Endothelial cell of hepatic sinusoid (primary cell): ENCODE data around the gene DNHD1.

ENCODE experiments used
- in situ Hi-C: cut with HindIII; loops from 2 replicates; pipeline ENCODE4 v1.10.0; 2017; ENCODE audit warnings: low sequenced_read_pairs

Gene DNHD1

GRCh38 chr11:6497069-6497839 is at the start of gene DNHD1:
Gene DNHD1 (plus strand): TSS chr11:6497280. CDS start chr11:6498216, 936 bp downstream.
- in situ Hi-C loops: no loop called here

GRCh38 chr11:6448574-6448973 is 48.5 kb upstream of the DNHD1 start:
- in situ Hi-C loops: no loop called here

- in situ Hi-C loops: no loop called here
These were observed 44.9 kb upstream of the DNHD1 start for GRCh38 chr11:6452219-6452618.

- in situ Hi-C loops: no loop called here
These were observed 43.9 kb upstream of the DNHD1 start for GRCh38 chr11:6453152-6453551.

- in situ Hi-C loops: no loop called here
These were observed 42.0 kb upstream of the DNHD1 start for GRCh38 chr11:6455070-6455469.

- in situ Hi-C loops: no loop called here
These were observed 40.6 kb upstream of the DNHD1 start for GRCh38 chr11:6456361-6457073.

GRCh38 chr11:6457581-6458320 is 39.3 kb upstream of the DNHD1 start:
- in situ Hi-C loops: no loop called here

GRCh38 chr11:6458352-6459098 is 38.6 kb upstream of the DNHD1 start:
- in situ Hi-C loops: no loop called here

- in situ Hi-C loops: no loop called here
These were observed 38.0 kb upstream of the DNHD1 start for GRCh38 chr11:6459099-6459450.

- in situ Hi-C loops: no loop called here
These were observed 28.2 kb upstream of the DNHD1 start for GRCh38 chr11:6468712-6469495.

GRCh38 chr11:6469599-6469998 is 27.5 kb upstream of the DNHD1 start:
- in situ Hi-C loops: no loop called here

- in situ Hi-C loops: no loop called here
These were observed 24.1 kb upstream of the DNHD1 start for GRCh38 chr11:6472934-6473333.

- in situ Hi-C loops: no loop called here
These were observed 23.3 kb upstream of the DNHD1 start, which contains the start of gene TRIM3 for GRCh38 chr11:6473451-6474412. Gene TRIM3 (minus strand): TSS chr11:6473941. CDS start chr11:6465695, 8,246 bp downstream.

GRCh38 chr11:6474413-6474792 is 22.7 kb upstream of the DNHD1 start:
- in situ Hi-C loops: no loop called here

GRCh38 chr11:6474806-6475500 is 22.1 kb upstream of the DNHD1 start:
- in situ Hi-C loops: no loop called here

GRCh38 chr11:6475936-6476335 is 21.1 kb upstream of the DNHD1 start:
- in situ Hi-C loops: no loop called here

GRCh38 chr11:6476571-6476970 is 20.5 kb upstream of the DNHD1 start:
- in situ Hi-C loops: no loop called here

GRCh38 chr11:6480299-6480914 is 16.7 kb upstream of the DNHD1 start:
- in situ Hi-C loops: loop anchor here (5.0 kb wide), 1 partner anchor 78 kb away; no protein-coding TSS in a partner anchor
